Heart right ventricle (tissue), 16 donors: ENCODE results near the gene ZCCHC7. TPM values are rescaled to one million over a fixed set of nuclear protein-coding genes. Genes with fewer than 3 reads are reported as not detected.

ENCODE experiments used
- ATAC-seq, 8 donors: fragments of 200-7000 bp; cut with Tn5 transposase; one replicate each; pipeline ENCODE4 v1.9.1; 2020; ENCODE audit warnings: mild to moderate bottlenecking in 8 of 8, moderate library complexity in 8 of 8, moderate number of reproducible peaks in 1 of 8
- DNase-seq, 2 donors: peaks; one replicate each; pipeline ENCODE4 v3.0.0-alpha.2; 2020
- H3K27ac ChIP-seq, 10 donors: fragments of 200-600 bp; sonication (generic) in 2 of 10; one replicate each; pipeline versions ENCODE4 v1.5.0 to v1.8.0; 2020 to 2022; ENCODE audit warnings: mild to moderate bottlenecking in 3 of 10
- H3K27me3 ChIP-seq, 7 donors: fragments of 200-600 bp; one replicate each; pipeline ENCODE4 v1.8.0; 2021 to 2022; ENCODE audit warnings: mild to moderate bottlenecking in 2 of 7
- H3K36me3 ChIP-seq, 9 donors: fragments of 200-600 bp; sonication (generic) in 1 of 9; one replicate each; pipeline versions ENCODE4 v1.5.0 to v1.8.0; 2020 to 2022; ENCODE audit warnings: mild to moderate bottlenecking in 2 of 9
- H3K4me1 ChIP-seq, 9 donors: fragments of 200-600 bp; sonication (generic) in 1 of 9; one replicate each; pipeline versions ENCODE4 v1.5.0 to v1.8.0; 2020 to 2022; ENCODE audit warnings: mild to moderate bottlenecking in 4 of 9
- H3K4me3 ChIP-seq, 10 donors: fragments of 200-600 bp; sonication (generic) in 2 of 10; one replicate each; pipeline versions ENCODE4 v1.5.0 to v1.8.0; 2020 to 2022; ENCODE audit warnings: mild to moderate bottlenecking in 7 of 10, moderate library complexity in 2 of 10
- H3K9me3 ChIP-seq, 11 donors: fragments of 200-600 bp in 10 of 11; sonication (generic) in 2 of 11; one replicate each; pipeline versions ENCODE4 v1.5.0 to v1.8.0; 2013 to 2022; ENCODE audit warnings: mild to moderate bottlenecking in 2 of 11, control low read depth in 1 of 11, moderate library complexity in 1 of 11
- CTCF ChIP-seq, 9 donors: fragments of 200-600 bp; sonication (generic) in 2 of 9; IDR thresholded peaks; one replicate each; pipeline versions ENCODE4 v1.5.0 to v1.8.0; 2021 to 2022; ENCODE audit warnings: antibody characterized with exemption in 9 of 9, mild to moderate bottlenecking in 5 of 9, moderate library complexity in 1 of 9
- WGBS, 2 donors: extraction: QIAGEN DNeasy Blood & Tissue Kit; methylation state at CpG; one replicate each; pipeline ENCODE4 v1.1.7; 2013; ENCODE audit warnings: inconsistent platforms in 1 of 2; 5-methylcytosine and 5-hydroxymethylcytosine counted together
- intact Hi-C, 10 donors: fragments of 100-400 bp; cut with DNase I; formaldehyde crosslinking; loops; one replicate each; pipeline versions ENCODE4 v1.11.1 to v1.14.2; 2022
- polyA plus RNA-seq, 2 donors: library from polyadenylated mRNA; stranded (reverse); fragments of 200-250 nt; gene quantifications; one replicate each; pipeline ENCODE4 v1.2.3, GENCODE V29; 2013
- total RNA-seq, 10 donors: library from RNA; stranded (reverse); fragmentation: NEBNext Ultra II Directional in 3 of 10; extraction: Animal tissue kit (Norgen Biotek cat#: 25700) in 3 of 10; gene quantifications; one replicate each; pipeline versions ENCODE4 v1.2.1 to v1.2.4, GENCODE V29; 2021 to 2023
- donor health status: Arrhythmogenic right ventricular cardiomyopathy.
- donor health status: ischemic (EF 13 %, LVEDD 7.1; RV severe dilation, severe dysfunction).
- donor health status: healthy with polysubstance abuse.
- donor health status: DM: no; HTN: yes; CAD: no.
- donor health status: DM: no; HTN: no; CAD: no.
- donor health status: ischemic (EF 25% LVEDD 6.9; RV normal size, moderate dysfunction).
- donor health status: ischemic (EF 25% LVEDD 5.7; RV mildly dilated, moderate dysfunction).
- donor health status: healthy.
- donor health status: DM: yes; HTN: yes; CAD: no.
- donor health status: Ischemic cardiomyopathy.
- donor health status: ischemic (EF 35%, LVEDD 5.7; RV mildly dilated, moderate dysfunction).
- donor health status: nonischemic (EF 11% LVEDD 7.7; RV severe dilation, severe dysfunction).
- donor health status: DM: yes; HTN: yes; CAD: no.
- donor health status: PGD.
- donor health status: ischemic (EF 29% LVEDD 5.4; RV normal size, mild dysfunction).
- donor health status: nonischemic (EF 23%, LVEDD 6.1; RV moderate dilation, normal function).

Gene ZCCHC7
- total and polyA plus RNA-seq, 12 donors, result 4.3 to 11.9 (median 8.9) TPM

GRCh38 chr9:37373621-37374020 is 253.2 kb downstream of the ZCCHC7 start:
- no peak overlapping the region for H3K27ac ChIP-seq
- 96 to 98% methylated on average over 1 of the region's 1 CpG for WGBS, 2 donors
- H3K27me3 ChIP-seq, result peaks cover 0 to 6% (median 0%) of the 10 kb centered on the region in 7 donors
- no peak overlapping the region for H3K4me3 ChIP-seq
- H3K4me1 ChIP-seq, result no peaks in the 10 kb centered on the region
- DNase-seq (no peak), ATAC-seq (no peak)
- intact Hi-C loops, result no loop called here
- TF ChIP-seq CTCF (IDR thresholded peaks at IDR 0.05), result no peak
- H3K9me3 ChIP-seq, result no peaks in the 10 kb centered on the region
- H3K36me3 ChIP-seq, result no peaks in the 10 kb centered on the region

GRCh38 chr9:37374892-37375291 is 254.5 kb downstream of the ZCCHC7 start:
- 83 to 89% methylated on average over 6 of the region's 6 CpGs for WGBS, 2 donors
- no peak overlapping the region for H3K27ac ChIP-seq
- DNase-seq, result no peak
- TF ChIP-seq CTCF (IDR thresholded peaks at IDR 0.05), result no peak
- no peak for ATAC-seq
- no peak overlapping the region for H3K4me3 ChIP-seq
- no peaks in the 10 kb centered on the region for H3K9me3 ChIP-seq
- no peaks in the 10 kb centered on the region for H3K4me1 ChIP-seq
- no peaks in the 10 kb centered on the region for H3K36me3 ChIP-seq
- intact Hi-C loops, result no loop called here
- peaks cover 0 to 6% (median 0%) of the 10 kb centered on the region in 7 donors for H3K27me3 ChIP-seq

GRCh38 chr9:37377688-37378612 is 257.6 kb downstream of the ZCCHC7 start:
- no peak for TF ChIP-seq CTCF (IDR thresholded peaks at IDR 0.05)
- no peak overlapping the region for H3K4me3 ChIP-seq
- DNase-seq (no peak), ATAC-seq (no peak)
- H3K27ac ChIP-seq, result no peak overlapping the region
- H3K27me3 ChIP-seq, result peaks cover 0 to 6% (median 0%) of the 10 kb centered on the region in 7 donors
- WGBS, 2 donors, result 78 to 80% methylated on average over 13 of the region's 13 CpGs
- H3K4me1 ChIP-seq, result no peaks in the 10 kb centered on the region
- no peaks in the 10 kb centered on the region for H3K9me3 ChIP-seq
- intact Hi-C loops, result no loop called here
- no peaks in the 10 kb centered on the region for H3K36me3 ChIP-seq

- 90% methylated on average over 19 of the region's 19 CpGs for WGBS, 2 donors
- no peak for TF ChIP-seq CTCF (IDR thresholded peaks at IDR 0.05)
- Histone ChIP-seq H3K4me1 (no peaks in the 10 kb centered on the region), H3K27ac (no peak overlapping the region), H3K4me3 (no peak overlapping the region), H3K27me3 (peaks cover 0 to 6% (median 0%) of the 10 kb centered on the region in 7 donors), H3K36me3 (no peaks in the 10 kb centered on the region), H3K9me3 (no peaks in the 10 kb centered on the region)
- intact Hi-C loops, result no loop called here
- DNase-seq (no peak), ATAC-seq (no peak)
Observed at GRCh38 chr9:37378613-37379004, 258.2 kb downstream of the ZCCHC7 start.
